Common myeloid progenitor, CD34-positive (primary cell): ENCODE measurements around the gene HOXD8.

Source experiments
- CTCF ChIA-PET: fragments of 350-600 bp; sonication (Branson Sonifier 250); formaldehyde crosslinking; loops from one replicate; lab custom pipeline; 2021; ENCODE audit warnings: antibody characterized with exemption; lab: Charles Lee
- POLR2A ChIA-PET: fragments of 350-600 bp; sonication (Branson Sonifier 250); formaldehyde crosslinking; loops from one replicate; lab custom pipeline; 2021; ENCODE audit warnings: antibody characterized with exemption; lab: Charles Lee
- DNase-seq, 3 donors: peaks; one replicate each; pipeline versions ENCODE4 v3.0.0 to v3.0.0-alpha.2; 2013
- H3K27ac ChIP-seq, 2 experiments: 1 replicate in 1 of 2; 2 replicates in 1 of 2; pipeline ENCODE4 v1.7.0; 2013; ENCODE audit warnings: inconsistent platforms in 2 of 2, low read length in 2 of 2, mild to moderate bottlenecking in 2 of 2, low read depth in 1 of 2, moderate library complexity in 1 of 2; ENCODE audit not compliant: severe bottlenecking in 2 of 2, insufficient read depth in 1 of 2, poor library complexity in 1 of 2
- H3K27me3 ChIP-seq, 5 experiments: replicated peaks in 2 of 5; 1 replicate in 3 of 5; 2 replicates in 2 of 5; pipeline versions ENCODE4 v1.6.1 to v1.7.0; 2013; ENCODE audit warnings: low read length in 4 of 5, mild to moderate bottlenecking in 2 of 5, moderate library complexity in 2 of 5, inconsistent platforms in 1 of 5; ENCODE audit not compliant: insufficient read depth in 5 of 5, control insufficient read depth in 4 of 5
- H3K36me3 ChIP-seq, 4 experiments: 1 replicate in 2 of 4; 2 replicates in 2 of 4; pipeline versions ENCODE4 v1.6.1 to v1.7.0; 2013; ENCODE audit warnings: low read length in 3 of 4, control low read depth in 1 of 4, mild to moderate bottlenecking in 1 of 4; ENCODE audit not compliant: control insufficient read depth in 4 of 4, insufficient read depth in 4 of 4
- H3K4me1 ChIP-seq, 4 experiments: 1 replicate in 3 of 4; 2 replicates in 1 of 4; pipeline versions ENCODE4 v1.6.1 to v1.7.1; 2013; ENCODE audit warnings: low read length in 3 of 4, mild to moderate bottlenecking in 3 of 4, control low read depth in 1 of 4, inconsistent platforms in 1 of 4, moderate library complexity in 1 of 4; ENCODE audit not compliant: control insufficient read depth in 4 of 4, insufficient read depth in 4 of 4; ENCODE audit errors: control extremely low read depth in 1 of 4
- H3K4me3 ChIP-seq, 7 experiments: 1 replicate in 4 of 7; 2 replicates in 3 of 7; pipeline versions ENCODE4 v1.5.1 to v1.7.0; 2013; ENCODE audit warnings: mild to moderate bottlenecking in 7 of 7, low read length in 6 of 7, moderate library complexity in 6 of 7, inconsistent platforms in 2 of 7, low read depth in 2 of 7, control low read depth in 1 of 7; ENCODE audit not compliant: insufficient read depth in 4 of 7, control insufficient read depth in 1 of 7; ENCODE audit errors: extremely low read depth in 1 of 7
- H3K9me3 ChIP-seq, 5 experiments: 1 replicate in 4 of 5; 2 replicates in 1 of 5; pipeline versions ENCODE4 v1.6.1 to v1.7.1; 2013; ENCODE audit warnings: low read length in 4 of 5, mild to moderate bottlenecking in 2 of 5, inconsistent platforms in 1 of 5, low read depth in 1 of 5, moderate library complexity in 1 of 5; ENCODE audit not compliant: control insufficient read depth in 4 of 5, insufficient read depth in 2 of 5; ENCODE audit errors: control extremely low read depth in 1 of 5
- WGBS: methylation state at CpG from one replicate; pipeline ENCODE4 v1.1.5; 2013; ENCODE audit not compliant: insufficient coverage; 5-methylcytosine and 5-hydroxymethylcytosine counted together

HOXD8 gene

GRCh38 chr2:176178757-176179295, 49.3 kb downstream of the HOXD8 start:
- H3K4me1 ChIP-seq: peaks cover 0 to 13% (median 10%) of the 10 kb centered on the region in 4 experiments
- H3K9me3 ChIP-seq: no peaks in the 10 kb centered on the region
- DNase-seq: no peak
- 0% methylated on average over 3 of the region's 7 CpGs for whole genome bisulfite sequencing
- no peaks in the 10 kb centered on the region for H3K36me3 ChIP-seq
- no peak overlapping the region for H3K27ac ChIP-seq
- H3K4me3 ChIP-seq: peak overlapping the region in 2 of 7 experiments; percentile 38 to 40
- ChIA-PET CTCF (interaction anchor here (0.7 to 1.8 kb wide), 6 partner anchors 8 to 1782 kb away, joined by 3 to 4 read pairs (median 3); no protein-coding TSS in a partner anchor), POLR2A (interaction anchor here (1.0 kb wide), 1 partner anchor 10 kb away, joined by 6 read pairs; no protein-coding TSS in a partner anchor)
- peaks cover 45 to 99% (median 58%) of the 10 kb centered on the region in 5 experiments for H3K27me3 ChIP-seq

DNA sequence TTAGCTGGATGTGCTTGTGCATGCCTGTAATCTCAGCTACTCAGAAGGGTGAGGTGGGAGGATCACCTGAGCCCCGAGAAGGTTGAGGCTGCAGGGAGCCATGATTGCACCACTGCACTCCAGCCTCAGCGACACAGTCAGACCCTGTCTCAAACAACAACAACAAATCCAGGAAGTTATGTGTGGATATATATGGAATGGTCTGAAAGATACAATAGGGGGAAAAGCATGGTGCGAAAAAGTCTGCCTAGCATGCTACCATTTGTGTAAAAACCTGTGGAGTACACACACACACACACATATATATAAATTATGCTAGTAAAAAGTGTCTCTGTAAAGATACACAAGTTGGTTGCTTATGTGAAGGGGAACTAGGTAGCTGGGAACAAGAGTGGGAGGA, 52.0 kb downstream of the HOXD8 start:
- no peak for DNase-seq
- Histone ChIP-seq H3K27me3 (peaks cover 41 to 98% (median 53%) of the 10 kb centered on the region in 5 experiments), H3K9me3 (no peaks in the 10 kb centered on the region), H3K4me3 (no peak overlapping the region), H3K36me3 (no peaks in the 10 kb centered on the region), H3K4me1 (peaks cover 0 to 13% (median 10%) of the 10 kb centered on the region in 4 experiments), H3K27ac (no peak overlapping the region)
- ChIA-PET POLR2A (no interaction called here), CTCF (no interaction called here)
- no CpG with 5 or more reads among the region's 3 CpGs for WGBS
